Measurements from ENCODE around the gene KLHL5.

- TF ChIP-seq CTCF (IDR thresholded peaks at IDR 0.05): no peak
- TF ChIP-seq EZH2 (IDR thresholded peaks at IDR 0.05; ENCODE audit: borderline replicate concordance, insufficient read depth, low read depth, low read length, poor library complexity, severe bottlenecking): no peak
Observed at GRCh38 chr4:39154009-39154408, 92.0 kb downstream of the KLHL5 start.
